Measurements from ENCODE around the gene C5orf24.

C5orf24 gene

GRCh38 chr5:134845852-134846640 is at the start of gene C5orf24:
Gene C5orf24, plus strand, starts transcription at chr5:134845968. Its CDS starts 8,933 bp downstream, at chr5:134854901.
- peak; percentile 98 for DNase-seq (ENCODE audit: low read depth)
- H3K4me3 ChIP-seq (replicated peaks; ENCODE audit: low read depth, low read length) = peak within 1 kb of the TSS; percentile 92
- TF ChIP-seq, protein P1, sequence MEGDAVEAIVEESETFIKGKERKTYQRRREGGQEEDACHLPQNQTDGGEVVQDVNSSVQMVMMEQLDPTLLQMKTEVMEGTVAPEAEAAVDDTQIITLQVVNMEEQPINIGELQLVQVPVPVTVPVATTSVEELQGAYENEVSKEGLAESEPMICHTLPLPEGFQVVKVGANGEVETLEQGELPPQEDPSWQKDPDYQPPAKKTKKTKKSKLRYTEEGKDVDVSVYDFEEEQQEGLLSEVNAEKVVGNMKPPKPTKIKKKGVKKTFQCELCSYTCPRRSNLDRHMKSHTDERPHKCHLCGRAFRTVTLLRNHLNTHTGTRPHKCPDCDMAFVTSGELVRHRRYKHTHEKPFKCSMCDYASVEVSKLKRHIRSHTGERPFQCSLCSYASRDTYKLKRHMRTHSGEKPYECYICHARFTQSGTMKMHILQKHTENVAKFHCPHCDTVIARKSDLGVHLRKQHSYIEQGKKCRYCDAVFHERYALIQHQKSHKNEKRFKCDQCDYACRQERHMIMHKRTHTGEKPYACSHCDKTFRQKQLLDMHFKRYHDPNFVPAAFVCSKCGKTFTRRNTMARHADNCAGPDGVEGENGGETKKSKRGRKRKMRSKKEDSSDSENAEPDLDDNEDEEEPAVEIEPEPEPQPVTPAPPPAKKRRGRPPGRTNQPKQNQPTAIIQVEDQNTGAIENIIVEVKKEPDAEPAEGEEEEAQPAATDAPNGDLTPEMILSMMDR (IDR thresholded peaks at IDR 0.05; ENCODE audit: low read length, missing control alignments) = no peak

GRCh38 chr5:134798468-134798867 is 47.3 kb upstream of the C5orf24 start:
- no peak for DNase-seq (ENCODE audit: low read depth)
- no peak overlapping the region for H3K4me3 ChIP-seq (replicated peaks; ENCODE audit: low read depth, low read length)
- TF ChIP-seq, protein P1 (IDR thresholded peaks at IDR 0.05; ENCODE audit: low read length, missing control alignments) = no peak

DNA sequence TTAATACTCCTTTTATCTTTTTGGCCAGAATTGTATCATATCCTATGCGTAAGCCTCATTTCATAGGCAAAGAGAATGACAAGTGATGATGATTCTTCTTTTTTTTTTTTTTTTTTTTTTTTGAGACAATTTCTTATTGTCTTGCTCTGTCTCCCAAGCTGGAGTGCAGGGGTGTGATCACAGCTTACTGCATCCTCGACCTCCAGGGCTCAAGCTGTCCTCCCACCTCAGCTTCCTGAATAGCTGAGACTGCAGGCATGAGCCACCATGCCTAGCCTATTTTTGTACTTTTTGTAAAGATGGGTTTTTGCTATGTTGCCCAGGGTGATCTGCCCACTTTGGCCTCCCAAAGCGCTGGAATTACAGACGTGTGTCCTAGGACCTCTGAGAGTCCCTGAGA is 41.9 kb upstream of the C5orf24 start:
- no peak overlapping the region for H3K4me3 ChIP-seq (replicated peaks; ENCODE audit: low read depth, low read length)
- TF ChIP-seq, protein P1 (IDR thresholded peaks at IDR 0.05; ENCODE audit: low read length, missing control alignments) = no peak
- no peak for DNase-seq (ENCODE audit: low read depth)

- no peak for DNase-seq (ENCODE audit: low read depth)
- no peak overlapping the region for H3K4me3 ChIP-seq (replicated peaks; ENCODE audit: low read depth, low read length)
- TF ChIP-seq, protein P1 (IDR thresholded peaks at IDR 0.05; ENCODE audit: low read length, missing control alignments) = no peak
These were observed 32.4 kb upstream of the C5orf24 start for GRCh38 chr5:134813407-134813806.

DNA sequence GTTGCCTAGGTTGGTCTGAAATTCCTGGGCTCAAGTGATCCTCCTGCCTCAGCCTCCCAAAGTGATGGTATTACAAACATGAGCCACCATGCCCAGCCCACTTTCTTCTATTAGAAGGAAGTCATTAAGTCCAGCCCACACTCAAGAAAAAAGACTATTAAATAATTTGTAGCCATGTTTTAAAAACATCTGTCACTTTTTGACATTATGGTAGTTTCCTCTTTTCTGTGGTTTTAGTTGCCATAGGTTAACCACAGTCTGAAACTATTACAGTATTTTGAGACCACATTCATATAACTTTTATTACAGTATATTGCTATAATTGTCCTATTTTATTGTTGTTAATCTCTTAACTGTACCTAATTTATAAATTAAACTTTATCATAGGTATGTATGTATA is 31.9 kb upstream of the C5orf24 start:
- TF ChIP-seq, protein P1 (IDR thresholded peaks at IDR 0.05; ENCODE audit: low read length, missing control alignments) = no peak
- DNase-seq (ENCODE audit: low read depth) = no peak
- no peak overlapping the region for H3K4me3 ChIP-seq (replicated peaks; ENCODE audit: low read depth, low read length)

DNA sequence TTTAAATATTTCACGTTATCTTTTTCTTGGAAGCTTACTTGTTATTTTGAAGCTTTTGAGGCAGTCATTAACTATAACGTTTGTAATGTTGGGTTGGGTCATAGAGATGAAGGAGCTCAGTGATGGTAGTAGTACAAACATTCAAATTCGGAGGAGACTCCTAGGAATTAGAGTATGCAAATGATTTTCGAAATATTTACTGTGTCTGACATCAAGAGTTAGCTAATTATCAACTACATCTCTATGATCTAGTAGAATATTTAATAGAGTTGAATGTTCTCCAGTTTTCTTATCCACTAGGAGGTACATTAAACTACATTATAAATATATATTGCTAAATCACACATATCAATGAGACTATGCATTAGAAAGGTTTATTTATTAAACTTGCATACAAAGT is 28.8 kb upstream of the C5orf24 start:
- DNase-seq (ENCODE audit: low read depth) = no peak
- no peak overlapping the region for H3K4me3 ChIP-seq (replicated peaks; ENCODE audit: low read depth, low read length)
- TF ChIP-seq, protein P1 (IDR thresholded peaks at IDR 0.05; ENCODE audit: low read length, missing control alignments) = no peak

- H3K4me3 ChIP-seq (replicated peaks; ENCODE audit: low read depth, low read length) = no peak overlapping the region
- DNase-seq (ENCODE audit: low read depth) = no peak
- TF ChIP-seq, protein P1 (IDR thresholded peaks at IDR 0.05; ENCODE audit: low read length, missing control alignments) = no peak
These were observed 27.0 kb upstream of the C5orf24 start for GRCh38 chr5:134818776-134819175.
